Retina (tissue), 1 donor: ENCODE data around the gene TMEM35A.
"Not testable (repeated sequence)": the region's sequence is repeated elsewhere in the genome, so short reads cannot be mapped to it uniquely, and the experiment has no call there.

Experiments used
- DNase-seq: peaks from one replicate; pipeline ENCODE4 v3.0.0-alpha.2; 2016

The TMEM35A gene

GRCh38 chrX:101078716-101079598 is at the start of gene TMEM35A:
Gene TMEM35A (plus strand): TSS chrX:101078879. CDS start chrX:101079003, 124 bp downstream.
- DNase-seq: peak; percentile 63

- no peak for DNase-seq
Measured at GRCh38 chrX:101029665-101030064, 49.0 kb upstream of the TMEM35A start.

GRCh38 chrX:101037231-101037630 is 41.4 kb upstream of the TMEM35A start:
- DNase-seq: no peak

GRCh38 chrX:101040197-101040596 is 38.5 kb upstream of the TMEM35A start:
- DNase-seq: no peak

- no peak for DNase-seq
Measured at GRCh38 chrX:101051153-101051548, 27.5 kb upstream of the TMEM35A start.

- peak; percentile 86 for DNase-seq
Measured at GRCh38 chrX:101051549-101052302, 27.0 kb upstream of the TMEM35A start, which contains the start of gene TRMT2B. Gene TRMT2B (minus strand): TSS chrX:101052111. CDS start chrX:101042289, 9,822 bp downstream.

- DNase-seq: not testable (repeated sequence)
Measured at GRCh38 chrX:101056551-101056950, 22.1 kb upstream of the TMEM35A start.

GRCh38 chrX:101057093-101057714 is 21.5 kb upstream of the TMEM35A start:
- no peak for DNase-seq

- no peak for DNase-seq
Measured at GRCh38 chrX:101062176-101062575, 16.5 kb upstream of the TMEM35A start.

GRCh38 chrX:101071582-101071981 is 7.1 kb upstream of the TMEM35A start:
- DNase-seq: no peak

GRCh38 chrX:101079736-101080270 is 1.1 kb downstream of the TMEM35A start:
- DNase-seq: peak; percentile 34

- peak; percentile 20 for DNase-seq
Measured at GRCh38 chrX:101080326-101081124, 1.8 kb downstream of the TMEM35A start.

- peak; percentile 8 for DNase-seq
Measured at GRCh38 chrX:101081231-101081630, 2.6 kb downstream of the TMEM35A start.

GRCh38 chrX:101091817-101092216 is 13.1 kb downstream of the TMEM35A start:
- no peak for DNase-seq

- peak; percentile 90 for DNase-seq
Measured at GRCh38 chrX:101097546-101098453, 19.1 kb downstream of the TMEM35A start, which contains the start of gene CENPI. Gene CENPI (plus strand): TSS chrX:101098204. CDS start chrX:101101071, 2,867 bp downstream.

GRCh38 chrX:101108284-101108683 is 29.6 kb downstream of the TMEM35A start:
- DNase-seq: no peak

GRCh38 chrX:101117701-101118100 is 39.0 kb downstream of the TMEM35A start:
- no peak for DNase-seq

GRCh38 chrX:101136235-101136634 is 57.6 kb downstream of the TMEM35A start:
- no peak for DNase-seq
